Fibroblast of lung (primary cell): ENCODE results near the gene CLEC2A. TPM values are rescaled to one million over a fixed set of nuclear protein-coding genes. Genes with fewer than 3 reads are reported as not detected.
A peak's percentile ranks its signal among the peaks of the same experiment; 100 is the strongest.

Experiments
- DNase-seq, 2 donors: peaks; one replicate each; pipeline versions ENCODE4 v3.0.0 to v3.0.0-alpha.2; 2010; ENCODE audit warnings: low read depth in 2 of 2
- H2AFZ ChIP-seq: 2 replicates; pipeline ENCODE4 v1.5.1; 2012; ENCODE audit warnings: low read length, control low read depth, inconsistent platforms
- H3K27ac ChIP-seq: 2 replicates; pipeline ENCODE4 v1.5.1; 2011; ENCODE audit warnings: low read length, control low read depth; ENCODE audit not compliant: insufficient read depth
- H3K27me3 ChIP-seq: 2 replicates; pipeline ENCODE4 v1.5.1; 2011; ENCODE audit warnings: mild to moderate bottlenecking, low read length; ENCODE audit not compliant: control insufficient read depth, insufficient read depth
- H3K36me3 ChIP-seq: 2 replicates; pipeline ENCODE4 v1.5.1; 2011; ENCODE audit warnings: low read length; ENCODE audit not compliant: control insufficient read depth, insufficient read depth
- H3K4me1 ChIP-seq: 2 replicates; pipeline ENCODE4 v1.5.1; 2011; ENCODE audit warnings: low read length; ENCODE audit not compliant: control insufficient read depth, insufficient read depth; ENCODE audit errors: extremely low read depth
- H3K4me2 ChIP-seq: 2 replicates; pipeline ENCODE4 v1.5.1; 2011; ENCODE audit warnings: low read length, control low read depth; ENCODE audit not compliant: insufficient read depth; ENCODE audit errors: extremely low read depth
- H3K4me3 ChIP-seq, 4 experiments: fragments of 200-600 bp in 1 of 4; sonication (generic) in 1 of 4; replicated peaks in 1 of 4; 2 replicates each; pipeline ENCODE4 v1.5.1; 2011 to 2016; ENCODE audit warnings: low read length in 4 of 4, low read depth in 3 of 4, mild to moderate bottlenecking in 3 of 4, control low read depth in 2 of 4, inconsistent platforms in 1 of 4, mixed read lengths in 1 of 4; ENCODE audit not compliant: insufficient read depth in 1 of 4; ENCODE audit errors: control extremely low read depth in 1 of 4
- H3K79me2 ChIP-seq: 2 replicates; pipeline ENCODE4 v1.5.1; 2012; ENCODE audit warnings: mild to moderate bottlenecking, low read length, inconsistent platforms; ENCODE audit not compliant: control insufficient read depth, insufficient read depth
- H3K9ac ChIP-seq: 2 replicates; pipeline ENCODE4 v1.5.1; 2011; ENCODE audit warnings: mild to moderate bottlenecking, low read length, control low read depth; ENCODE audit not compliant: insufficient read depth
- H3K9me3 ChIP-seq: 2 replicates; pipeline ENCODE4 v1.5.1; 2012; ENCODE audit warnings: low read depth, low read length; ENCODE audit not compliant: control insufficient read depth, insufficient read depth
- H4K20me1 ChIP-seq: 2 replicates; pipeline ENCODE4 v1.5.1; 2011; ENCODE audit warnings: low read length; ENCODE audit not compliant: control insufficient read depth, insufficient read depth; ENCODE audit errors: extremely low read depth
- CTCF ChIP-seq, 2 donors: IDR thresholded peaks in 1 of 2; conservative IDR thresholded peaks in 1 of 2; 1 replicate in 1 of 2; 2 replicates in 1 of 2; pipeline ENCODE4 v1.5.1; 2011 to 2012; ENCODE audit warnings: low read length in 2 of 2, control low read depth in 1 of 2, inconsistent platforms in 1 of 2, low read depth in 1 of 2, mild to moderate bottlenecking in 1 of 2
- EZH2 ChIP-seq: IDR thresholded peaks from 2 replicates; pipeline ENCODE4 v1.5.1; 2012; ENCODE audit warnings: low read length, control low read depth, mild to moderate bottlenecking; ENCODE audit errors: missing control alignments
- polyA plus RNA-seq, 2 donors: library from polyadenylated mRNA; depleted of rRNA in 1 of 2; stranded (reverse) in 1 of 2; unstranded in 1 of 2; fragments of >200 nt; gene quantifications; 2 replicates each; pipeline ENCODE4 v1.2.1, GENCODE V29; 2011 to 2012; ENCODE audit warnings: missing spikeins in 1 of 2
- total RNA-seq: library from RNA; depleted of rRNA; stranded (reverse); fragments of >200 nt; gene quantifications from 2 replicates; pipeline ENCODE4 v1.2.1, GENCODE V29; 2014

The CLEC2A gene
- total and polyA plus RNA-seq, 2 donors (not counting 1 experiment from before 2014, with no cell fraction given) = not detected

GRCh38 chr12:9872742-9873141, 59.4 kb downstream of the CLEC2A start:
- Histone ChIP-seq H3K27ac (no peak overlapping the region), H4K20me1 (no peaks in the 10 kb centered on the region), H3K9me3 (no peaks in the 10 kb centered on the region), H3K79me2 (no peaks in the 10 kb centered on the region), H3K4me2 (no peak overlapping the region), H3K9ac (no peak overlapping the region), H3K36me3 (no peaks in the 10 kb centered on the region), H2AFZ (no peak overlapping the region), H3K27me3 (no peaks in the 10 kb centered on the region), H3K4me1 (no peaks in the 10 kb centered on the region), H3K4me3 (no peak overlapping the region)
- TF ChIP-seq CTCF (conservative IDR thresholded peaks at IDR 0.05 in 1 of 2, IDR thresholded peaks at IDR 0.05 in 1 of 2; ENCODE audit: low read depth in 1 of 2, low read length in 2 of 2) (no peak), EZH2 (no peak)
- DNase-seq = no peak

- H3K36me3 ChIP-seq = no peaks in the 10 kb centered on the region
Measured at GRCh38 chr12:9872162-9872561, 60.0 kb downstream of the CLEC2A start.

GRCh38 chr12:9870286-9870866, 61.8 kb downstream of the CLEC2A start:
- no peak for TF ChIP-seq CTCF (conservative IDR thresholded peaks at IDR 0.05 in 1 of 2, IDR thresholded peaks at IDR 0.05 in 1 of 2; ENCODE audit: low read depth in 1 of 2, low read length in 2 of 2)
- TF ChIP-seq EZH2 = no peak
- H3K4me3 ChIP-seq = peak overlapping the region in 3 of 4 experiments; percentile 41 to 91 (median 56)
- H3K4me1 ChIP-seq = no peaks in the 10 kb centered on the region
- H3K27ac ChIP-seq = peak overlapping the region; percentile 72
- no peaks in the 10 kb centered on the region for H4K20me1 ChIP-seq
- no peaks in the 10 kb centered on the region for H3K9me3 ChIP-seq
- no peaks in the 10 kb centered on the region for H3K36me3 ChIP-seq
- peak overlapping the region; percentile 42 for H2AFZ ChIP-seq
- H3K4me2 ChIP-seq = peak overlapping the region; percentile 73
- peak in 1 of 2 donors; percentile 27 for DNase-seq
- H3K79me2 ChIP-seq = no peaks in the 10 kb centered on the region
- H3K9ac ChIP-seq = no peak overlapping the region
- H3K27me3 ChIP-seq = no peaks in the 10 kb centered on the region

More at GRCh38 chr12:9872162-9872561, 60.0 kb downstream of the CLEC2A start:
- Histone ChIP-seq H3K4me3 (no peak overlapping the region), H3K4me1 (no peaks in the 10 kb centered on the region), H3K9ac (no peak overlapping the region), H3K4me2 (no peak overlapping the region), H2AFZ (no peak overlapping the region), H3K9me3 (no peaks in the 10 kb centered on the region), H3K27me3 (no peaks in the 10 kb centered on the region), H3K27ac (no peak overlapping the region), H4K20me1 (no peaks in the 10 kb centered on the region), H3K79me2 (no peaks in the 10 kb centered on the region)
- DNase-seq = no peak
- no peak for TF ChIP-seq EZH2
- no peak for TF ChIP-seq CTCF (conservative IDR thresholded peaks at IDR 0.05 in 1 of 2, IDR thresholded peaks at IDR 0.05 in 1 of 2; ENCODE audit: low read depth in 1 of 2, low read length in 2 of 2)
